NT2/D1 (cell line): ENCODE results near the gene HPN.

Experiments
- YY1 ChIP-seq: IDR thresholded peaks from 2 replicates; pipeline ENCODE4 v1.6.1; 2011; ENCODE audit not compliant: insufficient read length, insufficient read depth
- ZNF274 ChIP-seq: IDR thresholded peaks from 2 replicates; pipeline ENCODE4 v1.6.1; 2011; ENCODE audit warnings: mild to moderate bottlenecking, low read depth, low read length

DNA sequence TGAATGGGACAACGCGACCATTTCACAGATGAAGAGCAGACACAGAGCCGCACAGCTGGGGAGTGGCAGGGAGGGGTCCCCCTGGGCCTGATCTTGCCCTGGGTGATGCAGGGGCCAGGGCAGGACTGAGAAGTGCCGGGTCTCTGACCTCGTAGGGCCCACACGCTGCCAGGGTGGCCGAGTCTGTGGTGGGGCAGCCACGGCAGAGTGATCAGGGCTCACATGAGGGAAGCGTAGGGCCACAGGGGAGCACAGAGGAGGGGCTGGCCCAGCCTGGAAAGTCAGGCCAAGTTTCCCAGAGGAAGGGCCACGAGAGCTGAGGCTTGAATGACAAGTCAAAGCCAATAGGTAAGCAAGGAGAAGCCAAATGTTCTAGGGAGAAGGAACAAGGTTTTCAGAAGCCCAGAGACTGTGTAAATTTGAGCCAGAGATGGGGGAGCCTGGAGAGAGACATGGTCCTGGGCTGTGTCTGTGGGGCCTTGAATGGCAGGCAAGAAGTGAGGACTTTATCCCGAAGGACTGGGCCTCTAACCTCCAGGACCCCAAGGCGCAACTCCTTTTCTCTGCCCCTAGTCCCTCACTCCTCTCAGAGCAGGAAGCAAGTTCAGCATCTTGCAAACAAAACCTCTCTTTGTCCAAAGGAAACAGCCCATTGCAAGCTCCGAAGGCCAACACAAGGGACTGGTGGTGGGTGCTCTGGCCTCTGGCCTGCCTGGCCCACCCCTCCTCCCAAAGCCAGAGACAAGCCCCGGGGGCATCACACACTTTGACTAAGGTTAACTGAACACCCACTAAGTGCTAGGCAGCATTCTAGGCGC is 42.4 kb downstream of the HPN start:
- TF ChIP-seq YY1: no peak
- no peak for TF ChIP-seq ZNF274
